Fibroblast of pulmonary artery (primary cell): ENCODE results near the gene AMPD3.

Source experiments
- DNase-seq: peaks from one replicate; pipeline ENCODE4 v3.0.0-alpha.2; 2010; ENCODE audit warnings: low read depth
- H3K4me3 ChIP-seq: replicated peaks from 2 replicates; pipeline ENCODE4 v1.5.1; 2011; ENCODE audit warnings: low read depth, mild to moderate bottlenecking, control low read depth, low read length, moderate library complexity
- CTCF ChIP-seq: IDR thresholded peaks from 2 replicates; pipeline ENCODE4 v1.5.1; 2011; ENCODE audit warnings: mild to moderate bottlenecking, control low read depth, low read length, inconsistent platforms; ENCODE audit errors: missing control alignments

Gene AMPD3

DNA sequence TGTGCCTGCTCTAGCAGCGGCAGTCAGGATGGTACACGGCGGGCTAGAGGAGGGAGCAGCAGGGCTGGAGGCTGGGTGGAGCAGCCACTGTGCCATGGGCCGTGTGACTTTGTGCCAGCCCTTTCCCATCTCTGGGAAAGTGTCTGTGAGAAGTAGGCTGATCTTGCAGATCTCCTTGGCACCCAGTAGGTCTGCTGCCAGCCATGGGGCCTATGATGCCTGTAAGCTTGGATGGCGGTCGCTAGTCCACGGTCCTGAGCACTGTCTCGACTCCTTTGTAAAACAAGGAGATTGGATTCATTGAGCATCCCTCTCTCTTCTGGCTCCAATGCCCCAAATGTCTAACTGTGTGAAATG, 22.6 kb downstream of the AMPD3 start:
- no peak for TF ChIP-seq CTCF
- no peak for DNase-seq
- H3K4me3 ChIP-seq: no peak overlapping the region

DNA sequence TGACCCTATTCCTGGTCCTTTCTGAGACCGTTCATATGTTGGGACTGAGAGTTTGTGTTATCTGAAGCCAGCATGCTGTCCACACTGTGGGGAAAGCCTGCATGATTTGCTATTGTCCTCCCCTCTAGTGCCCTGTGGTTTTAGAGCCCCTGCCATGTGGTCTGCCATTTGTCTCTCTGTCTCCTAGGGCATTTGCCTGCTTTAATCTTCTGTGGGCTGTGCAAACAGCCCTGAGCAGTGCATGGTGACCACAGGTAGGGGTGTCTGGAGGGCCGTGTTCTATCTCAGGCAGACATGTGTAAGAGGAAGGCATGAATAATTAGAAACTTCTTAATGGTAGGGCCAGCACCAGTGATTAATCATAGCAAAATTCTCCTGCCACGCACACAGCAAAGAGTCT, 23.0 kb downstream of the AMPD3 start:
- no peak for TF ChIP-seq CTCF
- no peak overlapping the region for H3K4me3 ChIP-seq
- no peak for DNase-seq

DNA sequence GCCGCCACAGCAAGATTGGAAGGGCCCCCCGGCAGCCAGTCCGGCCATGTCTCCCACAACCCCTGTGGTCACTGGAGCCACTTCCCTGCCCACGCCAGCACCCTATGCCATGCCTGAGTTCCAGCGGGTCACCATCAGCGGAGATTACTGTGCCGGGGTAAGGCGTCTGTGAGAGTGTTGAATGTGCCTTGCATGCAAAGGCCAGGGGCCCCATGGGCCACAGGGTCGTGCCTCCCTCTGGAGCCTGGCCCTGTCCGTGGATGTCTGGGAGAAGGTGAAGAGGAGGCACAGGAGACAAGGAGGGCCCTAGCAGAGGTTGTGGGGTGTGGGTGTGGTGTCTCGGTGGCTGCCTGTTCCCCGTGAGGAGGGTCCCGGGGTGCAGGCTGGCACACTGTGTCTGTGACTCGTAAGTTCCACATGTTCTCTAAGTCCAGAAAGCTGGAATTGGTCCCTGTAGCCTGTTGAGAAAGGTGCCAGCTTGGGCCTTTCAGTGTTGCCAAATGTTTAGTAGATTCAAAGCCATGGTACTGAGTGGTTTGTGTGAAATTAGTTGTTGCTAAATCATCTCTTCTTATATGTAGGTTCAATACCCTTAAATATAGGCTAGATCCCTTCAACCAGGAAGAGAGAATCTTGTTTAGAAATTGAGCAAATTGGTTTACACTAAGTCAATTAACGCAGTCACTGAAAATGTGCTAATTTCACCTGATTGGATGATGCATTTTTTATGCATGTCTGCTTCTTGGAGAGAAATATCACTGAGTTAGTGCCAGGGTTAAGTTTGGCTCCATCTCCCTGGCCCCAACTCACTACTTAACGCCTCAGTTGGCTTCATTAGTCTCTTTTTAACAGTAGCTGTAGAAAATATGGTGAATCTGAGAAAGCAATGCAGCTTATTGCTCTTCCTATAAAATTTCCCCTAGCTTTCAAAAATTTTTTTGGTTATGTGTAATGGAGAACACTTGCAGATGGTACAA, 23.8 kb downstream of the AMPD3 start:
- no peak for TF ChIP-seq CTCF
- H3K4me3 ChIP-seq: no peak overlapping the region
- DNase-seq: no peak

GRCh38 chr11:10480026-10480425, 25.0 kb downstream of the AMPD3 start:
- H3K4me3 ChIP-seq: no peak overlapping the region
- TF ChIP-seq CTCF: no peak
- DNase-seq: no peak

DNA sequence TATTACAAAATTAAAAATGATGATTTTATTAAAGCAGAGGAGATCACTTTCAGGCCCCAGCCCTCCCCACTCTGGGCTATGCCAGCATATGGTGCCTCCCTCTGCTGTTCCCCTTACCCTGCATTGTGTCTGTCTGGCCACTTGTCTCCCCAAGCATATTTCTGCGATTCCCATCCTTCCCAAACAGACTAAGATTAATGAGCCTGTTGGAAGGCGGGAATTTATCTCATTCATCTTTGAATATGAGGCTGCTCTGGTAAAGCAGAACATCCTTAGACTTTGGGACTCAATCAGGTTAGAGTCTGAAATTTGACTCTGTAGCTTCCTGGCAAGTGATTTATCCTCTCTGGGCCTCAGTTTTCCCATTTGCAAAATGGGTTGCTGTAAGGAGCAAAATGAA, 25.7 kb downstream of the AMPD3 start:
- no peak for TF ChIP-seq CTCF
- no peak for DNase-seq
- no peak overlapping the region for H3K4me3 ChIP-seq

DNA sequence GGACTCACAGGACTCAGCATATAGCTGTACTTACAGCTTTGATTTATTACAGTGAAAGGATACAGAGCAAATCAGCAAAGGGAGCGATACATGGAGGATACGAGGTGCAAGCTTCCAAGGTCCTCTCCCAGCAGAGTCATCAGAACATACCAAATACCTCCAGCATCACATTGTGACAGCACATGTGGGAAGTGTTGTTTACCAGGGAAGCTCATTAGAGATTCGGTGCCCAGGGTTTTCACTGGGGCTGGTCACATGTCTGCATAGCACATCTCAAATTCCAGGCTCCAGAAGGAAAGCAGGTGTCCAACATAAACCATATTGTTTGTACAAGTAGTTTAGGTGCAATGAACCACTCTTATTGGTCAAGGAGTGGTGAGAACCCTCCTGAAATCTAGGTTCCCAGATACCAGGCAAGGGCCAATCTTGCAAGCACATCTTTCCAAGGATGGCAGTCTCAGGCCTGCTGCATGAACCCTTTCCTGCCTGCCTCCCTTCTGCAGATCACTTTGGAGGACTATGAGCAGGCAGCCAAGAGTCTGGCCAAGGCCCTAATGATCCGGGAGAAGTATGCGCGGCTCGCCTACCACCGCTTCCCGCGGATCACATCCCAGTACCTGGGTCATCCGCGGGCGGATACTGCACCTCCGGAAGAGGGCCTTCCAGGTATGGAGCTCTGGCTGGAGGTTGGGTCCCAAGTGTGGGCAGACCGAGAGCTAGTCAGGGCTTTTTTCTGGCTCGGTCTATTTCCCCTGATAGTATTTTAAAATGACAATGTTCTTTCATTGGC, 26.7 kb downstream of the AMPD3 start:
- no peak overlapping the region for H3K4me3 ChIP-seq
- no peak for TF ChIP-seq CTCF
- no peak for DNase-seq
